ENCODE data around the gene TENM4. TPM values are rescaled to one million over a fixed set of nuclear protein-coding genes. Genes with fewer than 3 reads are reported as not detected.

TENM4 gene
- total RNA-seq, 1 donor from 2014 or later: 46.6 TPM

DNA sequence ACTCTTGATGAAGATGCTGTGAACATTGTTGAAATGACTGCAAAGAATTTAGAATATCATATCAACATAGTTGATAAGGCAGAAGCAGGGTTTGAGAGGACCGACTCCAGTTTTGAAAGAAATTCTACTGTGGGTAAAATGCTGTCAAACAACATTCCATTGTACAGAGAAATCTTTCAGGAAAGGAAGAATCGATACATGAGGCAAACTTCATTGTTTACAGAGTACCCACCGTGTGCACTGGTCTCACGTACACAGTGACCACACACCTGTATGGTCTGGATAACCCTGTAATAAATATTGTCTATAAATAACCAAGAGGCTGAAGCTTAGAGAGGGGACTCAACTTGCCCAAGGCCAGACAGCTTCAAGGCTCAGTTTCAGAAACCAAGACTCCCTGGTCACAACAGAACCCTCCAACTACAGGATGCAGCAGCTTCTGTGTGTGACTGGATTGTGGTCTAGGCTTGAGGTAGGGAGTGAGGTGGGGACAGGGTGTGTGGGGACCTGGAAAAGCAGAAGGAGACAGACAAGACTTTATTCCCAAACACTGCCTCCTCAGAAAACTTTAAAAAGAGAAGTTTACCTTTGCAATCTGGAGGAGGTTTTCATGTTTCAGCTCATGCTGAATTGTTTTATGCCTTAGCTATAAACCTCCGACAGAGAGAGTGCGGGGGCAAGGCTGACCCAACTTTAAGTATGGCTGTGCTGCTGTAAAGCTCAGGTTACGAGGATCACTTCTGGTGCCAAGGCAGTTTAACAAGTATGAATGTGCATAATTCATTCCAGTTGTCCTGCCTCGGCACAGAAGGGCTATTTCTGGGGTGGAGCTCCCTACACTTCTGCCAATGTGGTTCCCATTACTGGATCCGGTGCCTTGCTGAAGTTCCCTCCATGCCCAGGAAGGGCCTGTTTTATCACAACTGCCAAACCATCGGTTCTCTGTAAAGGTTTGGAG, 493.6 kb downstream of the TENM4 start:
- DNase-seq (ENCODE audit: low spot score): no peak

DNA sequence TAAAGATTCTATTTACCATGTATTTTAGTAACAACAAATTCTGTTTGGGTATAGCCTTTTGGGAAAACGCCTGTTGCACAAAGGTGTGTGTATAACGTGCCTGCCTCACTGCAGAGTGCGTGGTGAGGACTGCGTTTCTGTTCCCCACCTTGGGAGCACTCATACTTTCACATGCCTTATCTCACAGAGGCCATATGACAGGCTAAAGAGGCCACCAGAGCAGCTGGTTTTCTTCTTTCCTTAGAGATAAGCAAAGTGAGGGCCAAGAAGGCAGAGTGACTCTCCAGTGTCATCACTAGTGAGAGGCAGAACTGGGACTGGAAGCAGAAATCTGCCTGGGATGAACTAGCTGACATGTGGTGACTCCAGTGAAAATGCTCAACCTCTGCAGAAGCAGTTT, 497.0 kb downstream of the TENM4 start:
- DNase-seq (ENCODE audit: low spot score): no peak

DNA sequence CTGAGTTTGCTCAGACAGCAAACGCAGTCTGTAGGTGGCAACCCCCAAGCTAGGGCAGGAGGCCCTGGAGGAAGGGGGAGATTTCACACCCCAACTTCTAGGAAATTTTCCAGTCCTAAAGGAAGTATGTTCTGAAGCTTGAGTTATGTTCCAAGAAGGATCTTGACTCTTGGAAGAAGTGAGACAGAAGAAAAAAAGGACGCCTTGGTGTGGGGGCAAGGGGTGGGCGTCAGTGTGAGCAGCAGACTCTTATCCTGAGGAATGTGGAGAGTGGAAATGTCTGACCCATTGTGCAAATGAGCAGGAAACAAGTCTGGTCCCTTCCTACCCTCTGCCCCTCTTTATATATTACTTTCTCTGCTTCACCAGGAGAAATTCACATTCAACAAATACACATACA, 497.7 kb downstream of the TENM4 start:
- no peak for DNase-seq (ENCODE audit: low spot score)

DNA sequence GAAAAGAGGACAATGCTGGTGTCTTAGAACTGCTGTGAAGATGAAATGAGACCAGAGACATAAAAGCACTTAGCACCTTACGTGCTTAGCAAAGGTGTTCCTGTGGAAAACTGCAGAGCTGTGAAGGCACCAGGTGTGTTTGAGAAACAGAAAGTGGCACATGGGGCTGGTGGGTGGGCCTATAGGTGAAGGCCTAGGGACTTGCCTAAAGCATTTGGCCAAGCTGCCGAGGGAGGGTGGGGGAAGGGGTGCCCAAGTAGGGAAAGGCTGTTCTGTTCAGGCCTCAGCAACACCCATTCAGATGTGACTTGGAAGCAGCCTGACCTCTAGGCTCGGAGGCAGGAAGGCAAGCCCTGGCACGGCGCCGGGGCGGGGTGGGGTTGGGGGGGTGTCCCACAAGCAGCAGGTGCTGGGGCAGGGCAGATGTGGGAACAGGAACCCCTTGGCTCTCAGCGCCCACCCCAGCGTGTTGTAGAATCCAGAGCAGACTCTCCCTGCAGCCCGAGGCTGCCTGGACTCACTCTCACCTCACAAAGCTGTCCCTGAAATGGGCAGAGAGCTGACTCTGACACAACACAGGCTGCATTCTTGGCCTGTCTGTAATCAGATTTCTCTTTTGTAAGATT, 499.5 kb downstream of the TENM4 start:
- DNase-seq (ENCODE audit: low spot score): no peak

DNA sequence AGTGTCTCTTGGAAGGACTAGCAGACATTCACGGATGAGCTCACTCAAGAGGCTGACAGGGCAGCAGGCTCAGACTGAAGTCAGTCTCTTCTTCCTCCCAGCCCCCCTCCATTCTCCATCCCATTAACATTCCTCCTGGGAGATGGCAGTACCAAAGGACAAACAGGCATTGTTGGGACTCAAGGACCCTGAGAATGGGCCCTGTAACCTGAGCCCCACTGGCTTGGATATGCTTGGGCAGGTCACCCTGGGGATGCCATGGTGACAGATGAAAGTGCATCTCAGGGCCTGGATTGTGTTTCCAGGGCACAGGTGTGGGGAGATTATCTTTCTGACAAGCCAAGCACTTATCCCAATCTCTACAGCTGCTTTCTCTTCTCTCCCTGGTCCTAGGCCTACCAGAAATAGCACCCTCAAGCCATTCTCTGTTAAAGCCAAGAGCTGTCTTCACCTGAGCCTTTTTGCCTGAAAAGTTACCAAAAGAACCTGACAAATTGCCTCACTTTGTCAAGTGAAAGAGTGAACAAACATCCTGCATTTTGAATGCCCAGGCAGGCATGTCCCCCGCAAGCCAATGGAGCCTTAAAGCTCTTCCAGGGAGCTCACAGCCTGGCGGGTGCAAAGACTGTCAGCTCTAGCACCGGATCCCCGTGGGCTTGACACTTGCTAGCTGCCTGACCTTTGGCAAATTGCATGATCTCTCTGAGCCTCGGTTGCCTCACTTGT, 500.2 kb downstream of the TENM4 start:
- no peak for DNase-seq (ENCODE audit: low spot score)

DNA sequence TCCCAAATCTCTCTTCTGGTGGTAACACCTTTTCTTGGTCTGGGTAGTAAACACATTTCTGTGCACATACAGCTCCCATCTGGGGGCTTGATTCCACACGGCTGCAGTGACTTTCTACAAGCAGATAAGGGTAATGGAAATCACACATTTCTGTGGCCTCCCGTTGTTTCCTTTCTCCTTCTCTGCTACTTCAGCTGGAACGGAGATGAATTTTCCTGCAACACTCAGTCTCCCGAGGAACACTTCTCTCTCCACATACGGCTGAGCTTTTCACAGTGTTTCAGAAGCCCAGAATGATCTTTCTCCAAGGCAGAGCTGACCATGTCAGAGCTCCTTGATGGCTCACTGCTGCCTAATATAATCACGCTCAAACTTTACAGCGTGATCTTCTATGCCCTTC, 501.9 kb downstream of the TENM4 start:
- no peak for DNase-seq (ENCODE audit: low spot score)

DNA sequence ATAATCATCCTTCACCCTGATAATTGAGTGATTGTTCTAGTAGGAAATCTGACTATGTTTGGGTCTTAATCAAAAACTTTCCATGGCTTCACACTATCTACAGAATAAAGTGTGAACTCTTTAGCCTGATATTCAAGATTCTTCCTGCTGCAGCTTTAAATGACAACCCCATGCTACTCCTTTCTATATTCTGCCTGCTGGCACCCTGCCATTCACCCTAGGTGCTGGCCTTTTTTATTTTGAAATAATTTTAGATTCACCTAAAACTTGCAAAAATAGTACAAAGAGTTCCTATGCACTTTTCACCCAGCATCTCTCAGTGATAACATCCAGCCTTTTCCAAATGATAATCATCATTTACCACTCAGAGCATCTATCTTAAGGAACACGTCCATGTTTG, 502.8 kb downstream of the TENM4 start:
- DNase-seq (ENCODE audit: low spot score): no peak

DNA sequence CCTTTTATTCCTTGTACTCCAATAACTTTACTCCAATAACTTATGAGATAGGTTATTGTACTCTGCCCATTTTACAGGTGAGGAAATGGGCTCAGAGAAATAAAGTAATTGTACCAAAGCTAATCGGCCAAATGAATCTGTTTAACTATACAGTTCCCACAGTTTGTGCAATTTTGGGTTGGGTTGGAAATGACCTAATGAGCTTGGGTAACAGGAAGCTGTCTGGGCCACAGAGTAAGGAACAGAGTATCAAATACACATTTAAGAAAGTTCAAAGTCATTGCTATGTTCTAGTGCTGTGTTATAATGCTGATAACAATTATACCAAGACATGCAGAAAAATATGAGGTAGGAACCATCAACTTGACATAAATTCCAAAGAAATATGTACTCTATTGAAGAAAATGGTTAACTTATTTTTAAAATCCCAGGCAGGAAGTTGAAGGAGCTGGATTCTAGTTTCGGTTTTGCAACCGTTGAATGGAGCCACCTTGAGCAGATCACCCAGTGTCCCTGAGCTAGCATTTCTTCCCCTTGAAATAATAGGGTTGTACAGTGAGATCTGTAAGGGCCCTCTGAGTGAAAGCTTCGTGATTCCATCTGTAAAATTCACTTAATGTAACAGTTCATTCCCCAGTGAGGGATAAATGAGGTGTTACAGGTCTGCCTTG, 505.3 kb downstream of the TENM4 start:
- DNase-seq (ENCODE audit: low spot score): no peak

DNA sequence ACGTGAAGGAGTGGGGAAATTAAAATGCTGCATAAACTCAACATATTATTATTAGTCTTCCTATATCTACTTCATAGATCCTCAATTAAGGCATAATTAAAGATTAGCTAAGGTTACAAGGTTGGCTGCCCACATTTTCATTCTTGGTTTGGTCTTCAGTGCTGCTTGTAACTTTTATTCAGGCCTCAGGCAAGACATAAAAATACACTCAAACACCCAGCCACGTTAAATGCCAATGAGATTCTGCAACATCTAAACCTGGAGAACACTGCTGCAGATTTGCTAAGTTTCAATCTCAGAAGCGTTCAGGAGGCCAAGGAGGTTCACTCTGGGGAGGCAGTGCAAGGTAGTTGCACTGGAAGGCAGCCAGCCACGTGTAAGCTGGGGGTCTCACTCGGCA, 507.5 kb downstream of the TENM4 start:
- DNase-seq (ENCODE audit: low spot score): no peak

DNA sequence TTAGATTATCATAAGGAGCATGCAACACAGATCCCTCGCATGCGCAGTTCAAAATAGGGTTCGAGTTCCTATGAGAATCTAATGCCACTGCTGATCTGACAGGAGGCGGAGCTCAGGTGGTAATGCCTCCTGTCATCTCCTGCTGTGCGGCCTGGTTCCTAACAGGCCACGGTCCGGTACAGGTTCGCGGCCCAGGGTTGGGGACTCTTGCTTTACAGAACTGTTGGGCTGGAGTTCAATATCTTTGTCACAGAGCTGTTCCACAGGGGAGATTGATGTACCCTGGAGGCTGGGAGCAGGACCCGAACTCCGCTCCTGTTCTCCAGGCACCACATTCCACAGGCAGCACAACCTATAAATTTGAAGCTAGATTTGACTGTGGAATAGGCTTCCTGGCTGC, 508.1 kb downstream of the TENM4 start:
- DNase-seq (ENCODE audit: low spot score): no peak

DNA sequence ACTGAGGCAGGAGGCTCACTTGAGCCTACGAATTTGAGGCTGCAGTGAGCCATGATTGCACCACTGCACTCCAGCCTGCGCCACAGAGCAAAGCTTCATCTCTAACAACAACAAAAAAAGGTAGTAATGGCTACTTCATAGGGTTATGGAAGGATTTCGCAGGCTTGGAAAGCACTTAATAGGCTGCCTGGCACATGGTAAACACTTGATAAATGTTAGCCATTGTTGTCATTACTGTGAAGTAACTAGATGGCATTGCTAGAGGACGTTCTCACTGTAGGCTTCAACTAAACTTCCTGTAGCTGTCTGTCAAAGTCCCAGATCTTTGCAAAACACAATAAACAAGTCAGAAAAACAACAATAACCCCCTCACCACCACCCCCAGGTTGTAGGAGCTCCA, 508.9 kb downstream of the TENM4 start:
- DNase-seq (ENCODE audit: low spot score): no peak

DNA sequence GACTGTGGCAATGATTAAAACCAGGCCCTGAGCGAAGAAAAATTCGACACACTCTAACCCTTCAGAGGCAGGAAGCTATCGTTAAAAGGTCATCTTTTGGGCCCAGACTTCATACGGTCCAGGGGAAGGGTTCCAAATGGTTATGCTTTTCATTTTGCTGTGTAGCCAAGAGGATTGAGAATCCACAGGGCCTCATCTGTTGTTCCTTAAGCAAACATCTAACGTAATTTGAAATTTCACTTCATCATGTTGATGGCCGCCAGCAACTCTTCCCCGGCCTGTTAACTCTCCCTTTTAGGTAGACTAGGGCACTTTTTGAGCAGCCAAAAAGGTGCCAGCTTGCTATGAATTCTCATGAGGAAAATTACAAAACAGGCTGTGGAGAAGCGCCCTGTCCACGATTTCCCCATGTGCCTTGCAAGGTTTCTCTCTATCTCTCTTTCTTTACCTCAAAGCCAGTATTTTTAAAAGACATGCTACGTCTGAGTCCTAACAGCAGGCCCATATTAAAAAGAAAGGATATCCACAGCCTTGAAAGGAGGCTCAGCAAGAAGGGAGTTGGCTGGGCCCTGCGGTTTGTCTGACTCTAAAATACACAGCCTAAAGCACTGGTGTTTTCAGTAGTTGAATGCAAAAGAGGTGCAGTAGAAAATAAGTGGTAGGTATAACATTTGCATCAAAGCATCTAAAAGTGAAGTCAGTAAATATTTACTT, 509.9 kb downstream of the TENM4 start:
- DNase-seq (ENCODE audit: low spot score): no peak

DNA sequence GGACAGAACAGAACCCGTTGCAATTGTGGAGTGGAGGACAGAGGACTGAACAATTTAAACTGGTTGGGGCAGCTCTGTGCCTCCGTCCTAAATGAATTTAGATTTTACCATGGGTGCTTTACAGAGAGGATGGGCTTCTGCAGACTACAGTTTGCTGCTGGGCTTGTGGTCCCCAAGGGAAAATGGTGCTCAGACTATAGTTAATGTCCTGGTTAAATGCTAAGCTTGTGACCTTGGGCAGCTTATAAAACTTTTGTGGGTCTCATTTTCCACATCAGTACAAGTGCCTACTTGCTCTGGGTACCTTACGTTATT, 511.0 kb downstream of the TENM4 start:
- DNase-seq (ENCODE audit: low spot score): no peak

DNA sequence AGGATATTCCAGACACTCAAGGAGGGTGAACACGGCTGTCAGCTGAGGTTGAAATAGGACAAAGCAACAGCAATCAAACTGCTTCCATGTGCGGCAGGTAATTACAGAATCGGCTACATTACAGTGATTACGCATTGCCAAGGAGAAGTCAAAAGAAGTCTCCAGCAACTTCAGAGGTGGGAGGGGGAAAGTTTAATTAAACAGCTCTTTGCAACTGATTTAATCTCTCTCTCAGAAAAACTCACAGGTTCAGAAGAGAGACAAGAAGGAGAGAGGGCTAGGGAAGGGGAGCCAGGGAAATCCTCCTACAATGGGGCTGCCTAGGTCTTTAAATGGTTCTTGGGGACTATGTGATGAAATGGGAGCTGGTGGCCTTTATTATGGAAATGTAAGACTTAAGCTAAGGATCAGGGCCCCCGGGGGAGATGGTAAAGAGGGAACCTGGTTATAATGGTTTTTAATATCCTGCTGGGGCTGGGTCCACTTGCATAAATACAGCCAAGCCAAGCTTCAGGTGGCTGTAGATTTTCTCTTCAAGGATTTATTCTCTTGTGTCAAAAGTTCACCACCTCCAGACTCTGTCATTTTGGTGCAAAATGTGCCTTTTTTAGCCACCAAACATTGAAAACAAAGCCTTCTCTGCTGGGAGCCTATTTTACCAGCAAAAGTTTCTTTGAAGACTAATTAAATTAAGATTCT, 511.5 kb downstream of the TENM4 start:
- DNase-seq (ENCODE audit: low spot score): no peak

DNA sequence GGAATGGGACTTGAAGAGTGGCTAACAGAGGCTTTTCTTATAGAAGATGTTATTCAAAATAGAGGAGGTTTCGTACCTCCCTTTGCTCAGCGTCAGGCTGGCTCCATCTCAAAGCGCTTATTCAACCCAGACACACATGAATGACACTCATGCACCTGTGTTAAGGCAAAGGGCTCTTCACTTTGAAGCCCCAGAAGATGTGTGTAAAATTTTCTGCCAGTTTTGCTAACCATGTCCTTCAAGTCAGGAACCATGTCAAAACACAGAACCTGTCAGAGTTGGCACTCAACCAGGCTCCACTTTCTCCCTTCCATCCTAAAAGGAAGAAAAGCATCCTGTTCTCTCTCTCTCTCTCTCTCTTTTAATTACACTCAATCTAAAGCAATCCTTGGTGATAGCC, 513.3 kb downstream of the TENM4 start:
- DNase-seq (ENCODE audit: low spot score): no peak

DNA sequence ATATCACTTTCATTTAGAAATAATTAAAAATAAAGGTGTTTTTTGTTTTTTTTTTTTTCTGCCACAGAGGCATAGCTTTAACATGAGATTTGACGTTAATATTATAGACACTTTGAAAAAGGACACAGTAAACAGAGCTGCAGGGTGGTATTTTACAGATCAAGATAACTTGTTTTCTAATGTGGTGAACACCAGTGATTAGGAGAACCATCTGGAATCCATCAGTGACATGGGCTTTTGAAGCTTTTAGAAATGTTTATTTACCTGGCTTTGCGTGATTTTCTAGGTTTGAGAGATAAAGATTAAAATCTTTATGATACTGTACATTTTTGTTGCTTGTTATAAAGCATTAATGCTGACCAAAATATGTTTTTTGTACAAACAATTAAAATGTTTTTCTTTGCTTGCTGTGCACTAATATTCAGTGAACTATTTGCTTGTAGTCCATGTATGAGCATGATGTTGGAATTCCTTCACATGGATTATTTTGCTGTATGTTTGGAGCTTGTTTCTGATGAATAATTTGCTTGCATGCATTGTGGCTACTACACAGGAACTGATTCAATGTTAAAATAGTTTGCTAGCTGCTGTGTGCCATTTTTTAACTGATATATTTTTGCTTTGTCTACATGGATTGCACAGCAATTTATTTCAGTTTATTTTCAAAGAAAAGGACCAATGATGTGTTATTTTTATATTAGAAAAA, 514.0 kb downstream of the TENM4 start:
- no peak for DNase-seq (ENCODE audit: low spot score)

DNA sequence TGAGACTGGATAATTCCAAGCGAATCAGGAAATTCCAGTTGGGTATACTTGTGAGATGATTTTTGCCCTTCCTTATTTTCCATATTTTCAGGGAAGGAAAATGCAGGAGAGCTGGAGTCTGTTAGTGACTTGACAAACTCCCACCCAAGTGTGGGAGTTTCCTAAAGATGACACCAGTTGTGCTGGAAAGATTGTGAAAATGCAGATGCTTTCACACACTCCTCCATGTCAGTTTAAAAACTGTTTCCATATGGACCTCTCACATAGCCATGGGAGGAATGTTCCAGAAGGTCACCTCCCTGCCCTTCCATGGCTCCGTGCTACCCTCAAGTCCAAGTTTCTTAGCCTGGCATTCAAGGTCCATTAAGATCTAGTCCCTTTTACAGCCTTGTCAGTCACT, 515.4 kb downstream of the TENM4 start:
- no peak for DNase-seq (ENCODE audit: low spot score)

DNA sequence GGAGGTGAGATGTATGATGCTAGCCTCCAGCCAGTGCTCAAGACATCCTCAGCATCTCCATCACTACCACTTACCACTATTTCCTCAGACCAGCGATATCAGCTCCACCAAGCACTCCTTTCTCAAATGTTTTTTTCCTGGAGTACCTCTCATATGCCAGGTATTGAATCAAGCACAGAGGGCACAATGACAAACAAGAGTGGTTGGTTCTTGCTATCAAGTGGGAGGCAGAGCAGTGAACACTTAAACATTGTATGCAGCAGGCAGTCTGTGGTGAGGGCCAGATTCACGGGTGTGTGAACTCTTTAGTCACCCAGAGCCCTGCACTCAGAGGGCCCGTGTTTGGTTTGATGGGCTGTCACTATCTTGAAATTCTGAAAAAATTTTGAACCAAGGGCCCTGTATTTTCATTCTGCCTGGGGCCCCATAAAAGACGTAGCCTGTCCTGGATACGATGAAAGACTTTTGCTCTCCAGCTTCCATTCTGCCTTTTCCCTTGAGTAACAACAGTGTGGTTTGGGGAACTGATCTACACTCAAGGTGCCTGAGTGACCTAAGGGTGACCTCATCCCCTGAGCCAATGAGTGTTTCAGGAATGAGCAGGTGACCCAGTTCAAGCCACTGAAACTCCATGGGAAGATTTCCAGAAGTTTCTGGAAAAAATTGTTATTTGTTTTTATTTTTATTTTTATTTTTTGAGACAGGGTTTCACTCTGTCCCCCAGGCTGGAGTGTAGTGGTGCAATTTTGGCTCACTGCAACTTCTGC, 517.8 kb downstream of the TENM4 start:
- DNase-seq (ENCODE audit: low spot score): no peak

DNA sequence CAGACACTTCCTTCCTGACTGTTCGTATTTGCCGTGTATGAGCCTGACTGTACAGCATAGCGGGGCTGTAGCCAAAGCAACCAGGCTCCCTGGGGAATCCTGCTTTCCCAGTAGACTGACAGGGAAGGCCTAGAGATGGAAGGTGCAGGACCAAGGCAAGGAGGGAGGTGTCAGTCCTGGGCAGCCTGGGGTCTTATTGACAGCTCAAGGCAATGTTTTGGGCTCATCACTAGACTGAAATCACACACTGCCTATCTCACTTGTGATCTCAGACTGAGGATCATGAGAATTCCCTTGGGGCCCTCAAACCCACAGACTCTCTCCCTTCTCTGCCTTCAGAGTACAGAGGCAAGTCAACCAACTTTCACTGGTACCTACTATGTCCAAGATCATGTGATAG, 519.3 kb downstream of the TENM4 start:
- no peak for DNase-seq (ENCODE audit: low spot score)
